ENCODE measurements around the gene NKAPL. TPM values are rescaled to one million over a fixed set of nuclear protein-coding genes. Genes with fewer than 3 reads are reported as not detected.

Gene NKAPL
- total RNA-seq, 1 experiment from 2014 or later: not detected

- RAD21 ChIA-PET (ENCODE audit: low non-redundant PET in 1 of 2, low total read pairs in 2 of 2, uncharacterized antibody in 2 of 2, unreplicated experiment in 2 of 2): no interaction called here
These were observed 49.2 kb upstream of the NKAPL start for GRCh38 chr6:28209753-28210535.

GRCh38 chr6:28211840-28212509 lies 47.1 kb upstream of the NKAPL start:
- Histone ChIP-seq H3K4me2 (ENCODE audit: low read length) (peak overlapping the region; percentile 74), H3K9me2 (ENCODE audit: insufficient read depth) (no peaks in the 10 kb centered on the region), H3K4me1 (ENCODE audit: control insufficient read depth in 1 of 2, insufficient read depth in 2 of 2, low read length in 2 of 2) (peaks cover 5 to 15% of the 10 kb centered on the region in 2 experiments; a peak in 3 of 4 replicates), H2AFZ (ENCODE audit: low read depth, low read length, poor library complexity, severe bottlenecking) (peak overlapping the region; percentile 98), H3K27ac (ENCODE audit: low read depth, low read length) (peak overlapping the region; percentile 38), H4K20me1 (ENCODE audit: insufficient read depth) (no peaks in the 10 kb centered on the region), H3K9ac (ENCODE audit: low read length) (peak overlapping the region; percentile 16), H3K27me3 (ENCODE audit: insufficient read depth, low read length) (no peaks in the 10 kb centered on the region), H3K4me3 (replicated peaks in 1 of 2; ENCODE audit: low read depth in 1 of 2, low read length in 2 of 2) (peak overlapping the region; percentile 47 to 53), H3K79me2 (ENCODE audit: insufficient read depth, low read length) (no peaks in the 10 kb centered on the region), H3K36me3 (ENCODE audit: control insufficient read depth in 1 of 2, insufficient read depth in 2 of 2, low read length in 2 of 2) (no peaks in the 10 kb centered on the region), H3K9me3 (ENCODE audit: control insufficient read depth in 1 of 2, insufficient read depth in 1 of 2, low read depth in 1 of 2, low read length in 2 of 2) (no peaks in the 10 kb centered on the region)
- RAD21 ChIA-PET (ENCODE audit: low non-redundant PET in 1 of 2, low total read pairs in 2 of 2, uncharacterized antibody in 2 of 2, unreplicated experiment in 2 of 2): interaction anchor here in 1 of 2 experiments (0.6 kb wide), 1 partner anchor 1062 kb away, joined by 5 read pairs; no protein-coding TSS in a partner anchor
- POLR2A ChIA-PET: no interaction called here
- intact Hi-C loops (cut with micrococcal nuclease): loop anchor here (2.0 to 5.0 kb wide), 2 partner anchors 77 to 310 kb away; no protein-coding TSS in a partner anchor
- DNase-seq (ENCODE audit: low read depth, low spot score) (no peak), ATAC-seq (peak; percentile 45)
- CTCF ChIA-PET: no interaction called here
- BruUV-seq (replicated peaks): no TSS peak
- TF ChIP-seq JUND (IDR thresholded peaks at IDR 0.05): no peak
- no peak for TF ChIP-seq MAX (IDR thresholded peaks at IDR 0.05)
- TF ChIP-seq CBX3 (IDR thresholded peaks at IDR 0.05; ENCODE audit: low read depth): no peak
- no peak for TF ChIP-seq POLR2A (IDR thresholded peaks at IDR 0.05; ENCODE audit: borderline replicate concordance, extremely low read depth, insufficient read depth, insufficient read length)
- TF ChIP-seq POLR2AphosphoS5 (IDR thresholded peaks at IDR 0.05; ENCODE audit: low read depth, low read length): no peak
- no peak for TF ChIP-seq EGR1 (IDR thresholded peaks at IDR 0.05; ENCODE audit: low read depth)
- TF ChIP-seq RAD21 (IDR thresholded peaks at IDR 0.05; ENCODE audit: low read depth): no peak
- no peak for TF ChIP-seq FOSL1 (IDR thresholded peaks at IDR 0.05; ENCODE audit: low read depth)
- no peak for TF ChIP-seq YY1 (IDR thresholded peaks at IDR 0.05; ENCODE audit: extremely low read depth, insufficient replicate concordance, low read depth, low read length)
- TF ChIP-seq EZH2phosphoT487 (IDR thresholded peaks at IDR 0.05; ENCODE audit: borderline replicate concordance): no peak
- no peak for TF ChIP-seq TCF7L2 (IDR thresholded peaks at IDR 0.05; ENCODE audit: borderline replicate concordance, extremely low read depth, insufficient read depth, insufficient read length)
- no peak for TF ChIP-seq ZBTB33 (IDR thresholded peaks at IDR 0.05; ENCODE audit: extremely low read depth, insufficient replicate concordance, low read length)
- TF ChIP-seq SRF (IDR thresholded peaks at IDR 0.05; ENCODE audit: low read depth): no peak

More at GRCh38 chr6:28209753-28210535, 49.2 kb upstream of the NKAPL start:
- H3K27ac ChIP-seq (ENCODE audit: low read depth, low read length): no peak overlapping the region
- H3K4me2 ChIP-seq (ENCODE audit: low read length): no peak overlapping the region
- BruUV-seq (replicated peaks): no TSS peak
- H3K9me2 ChIP-seq (ENCODE audit: insufficient read depth): no peaks in the 10 kb centered on the region
- no peak overlapping the region for H3K4me3 ChIP-seq (replicated peaks in 1 of 2; ENCODE audit: low read depth in 1 of 2, low read length in 2 of 2)
- no peaks in the 10 kb centered on the region for H3K36me3 ChIP-seq (ENCODE audit: control insufficient read depth in 1 of 2, insufficient read depth in 2 of 2, low read length in 2 of 2)
- H3K79me2 ChIP-seq (ENCODE audit: insufficient read depth, low read length): no peaks in the 10 kb centered on the region
- POLR2A ChIA-PET: no interaction called here
- peaks cover 5 to 15% of the 10 kb centered on the region in 2 experiments; a peak in 3 of 4 replicates for H3K4me1 ChIP-seq (ENCODE audit: control insufficient read depth in 1 of 2, insufficient read depth in 2 of 2, low read length in 2 of 2)
- no peak for TF ChIP-seq EZH2 (IDR thresholded peaks at IDR 0.05)
- TF ChIP-seq ZFX (IDR thresholded peaks at IDR 0.05): no peak
- CTCF ChIA-PET: no interaction called here
- H3K9me3 ChIP-seq (ENCODE audit: control insufficient read depth in 1 of 2, insufficient read depth in 1 of 2, low read depth in 1 of 2, low read length in 2 of 2): no peaks in the 10 kb centered on the region
- DNase-seq (ENCODE audit: low read depth, low spot score): no peak
- intact Hi-C loops (cut with micrococcal nuclease): loop anchor here (5.0 kb wide), 1 partner anchor 308 kb away; no protein-coding TSS in a partner anchor
- no peaks in the 10 kb centered on the region for H3K27me3 ChIP-seq (ENCODE audit: insufficient read depth, low read length)
- H3K9ac ChIP-seq (ENCODE audit: low read length): no peak overlapping the region
- H4K20me1 ChIP-seq (ENCODE audit: insufficient read depth): no peaks in the 10 kb centered on the region
- no peak for ATAC-seq
- H2AFZ ChIP-seq (ENCODE audit: low read depth, low read length, poor library complexity, severe bottlenecking): peak overlapping the region; percentile 32

All from HCT116 (cell line).